Hematopoietic multipotent progenitor cell treated with erythropoietin and hydrocortisone succinate and interleukin-3 and kit ligand, for 17 days (in vitro differentiated cells): ENCODE measurements around the gene TXNRD3.

Source experiments
- DNase-seq: peaks from one replicate; pipeline ENCODE4 v3.0.0-alpha.2; 2015; ENCODE audit warnings: low spot score

Gene TXNRD3

GRCh38 chr3:126582311-126582710 is 72.6 kb downstream of the TXNRD3 start:
- no peak for DNase-seq

GRCh38 chr3:126581569-126581968 is 73.4 kb downstream of the TXNRD3 start:
- no peak for DNase-seq

- no peak for DNase-seq
Measured at GRCh38 chr3:126580746-126581145, 74.2 kb downstream of the TXNRD3 start.

- DNase-seq, result no peak
Measured at GRCh38 chr3:126578702-126579101, 76.2 kb downstream of the TXNRD3 start.

- no peak for DNase-seq
Measured at GRCh38 chr3:126577261-126577660, 77.7 kb downstream of the TXNRD3 start.

GRCh38 chr3:126573492-126574117 is 81.3 kb downstream of the TXNRD3 start:
- DNase-seq, result no peak

GRCh38 chr3:126571078-126571477 is 83.8 kb downstream of the TXNRD3 start:
- no peak for DNase-seq

- DNase-seq, result no peak
Measured at GRCh38 chr3:126570103-126570541, 84.8 kb downstream of the TXNRD3 start.

GRCh38 chr3:126569390-126569975 is 85.4 kb downstream of the TXNRD3 start:
- DNase-seq, result no peak

GRCh38 chr3:126568776-126569342 is 86.1 kb downstream of the TXNRD3 start:
- no peak for DNase-seq

GRCh38 chr3:126567696-126568438 is 87.1 kb downstream of the TXNRD3 start:
- DNase-seq, result no peak

- no peak for DNase-seq
Measured at GRCh38 chr3:126562737-126563276, 92.1 kb downstream of the TXNRD3 start.

- no peak for DNase-seq
Measured at GRCh38 chr3:126558336-126559071, 96.4 kb downstream of the TXNRD3 start, which contains the start of gene C3orf22. Gene C3orf22, minus strand, starts transcription at chr3:126558932. Its CDS starts 5,542 bp downstream, at chr3:126553390.

GRCh38 chr3:126557761-126558160 is 97.2 kb downstream of the TXNRD3 start:
- no peak for DNase-seq

GRCh38 chr3:126557415-126557745 is 97.5 kb downstream of the TXNRD3 start:
- no peak for DNase-seq
